ENCODE results near the gene CCDC33.

Gene CCDC33

DNA sequence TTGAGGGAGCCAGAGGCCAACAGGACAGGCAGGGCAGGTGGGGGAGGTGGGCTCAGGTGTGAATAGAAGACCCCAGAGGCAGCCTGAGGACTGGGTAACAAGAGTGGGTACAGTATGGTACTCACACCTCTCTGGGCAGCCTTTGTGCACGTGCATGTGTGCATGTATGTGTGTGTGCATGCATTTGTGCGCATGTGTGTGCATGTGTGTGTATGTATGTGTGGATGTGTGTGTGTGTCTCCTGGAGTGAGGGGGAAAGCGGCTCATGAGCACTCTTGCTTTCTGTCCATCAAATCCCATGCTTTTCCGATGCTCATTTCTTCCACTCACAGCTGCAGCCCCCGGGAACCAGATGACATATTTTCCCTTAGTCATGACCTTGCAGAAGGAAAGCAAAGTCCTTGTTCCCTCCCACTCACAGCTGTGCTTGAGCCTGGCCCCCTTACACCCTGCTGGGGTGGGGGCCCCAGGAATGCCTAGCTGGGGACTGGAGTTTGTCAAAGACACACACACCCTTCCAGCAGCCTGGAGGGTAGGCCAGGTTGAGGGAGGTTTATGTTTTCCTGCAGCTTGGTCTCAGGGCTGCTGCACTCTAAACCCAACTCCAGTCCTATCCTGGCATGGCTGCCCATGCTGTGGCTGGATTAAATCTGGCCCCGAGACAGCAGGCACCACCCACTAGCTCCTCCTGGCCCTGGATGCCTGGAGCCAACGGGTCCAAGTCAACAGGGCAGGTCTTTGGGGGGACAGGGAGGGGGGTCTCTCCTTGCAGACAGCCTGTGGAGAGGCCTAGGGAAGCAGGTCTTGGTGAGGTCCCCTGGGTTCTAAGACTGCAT, 22.5 kb downstream of the CCDC33 start:
- no peak for DNase-seq (ENCODE audit: low read depth in 2 of 3, low spot score in 1 of 3)

GRCh38 chr15:74259292-74259648, 23.1 kb downstream of the CCDC33 start:
- DNase-seq (ENCODE audit: low read depth in 2 of 3, low spot score in 1 of 3): no peak

GRCh38 chr15:74259821-74260607, 23.9 kb downstream of the CCDC33 start:
- DNase-seq (ENCODE audit: low read depth in 2 of 3, low spot score in 1 of 3): no peak

GRCh38 chr15:74261041-74261440, 24.9 kb downstream of the CCDC33 start:
- DNase-seq (ENCODE audit: low read depth in 2 of 3, low spot score in 1 of 3): no peak

GRCh38 chr15:74261685-74262084, 25.6 kb downstream of the CCDC33 start:
- DNase-seq (ENCODE audit: low read depth in 2 of 3, low spot score in 1 of 3): no peak

GRCh38 chr15:74262151-74262550, 26.0 kb downstream of the CCDC33 start:
- DNase-seq (ENCODE audit: low read depth in 2 of 3, low spot score in 1 of 3): no peak

GRCh38 chr15:74262625-74263024, 26.5 kb downstream of the CCDC33 start:
- DNase-seq (ENCODE audit: low read depth in 2 of 3, low spot score in 1 of 3): no peak

- DNase-seq (ENCODE audit: low read depth in 2 of 3, low spot score in 1 of 3): no peak
Observed at GRCh38 chr15:74263466-74263865, 27.3 kb downstream of the CCDC33 start.

- DNase-seq (ENCODE audit: low read depth in 2 of 3, low spot score in 1 of 3): no peak
Observed at GRCh38 chr15:74264081-74264501, 28.0 kb downstream of the CCDC33 start.

DNA sequence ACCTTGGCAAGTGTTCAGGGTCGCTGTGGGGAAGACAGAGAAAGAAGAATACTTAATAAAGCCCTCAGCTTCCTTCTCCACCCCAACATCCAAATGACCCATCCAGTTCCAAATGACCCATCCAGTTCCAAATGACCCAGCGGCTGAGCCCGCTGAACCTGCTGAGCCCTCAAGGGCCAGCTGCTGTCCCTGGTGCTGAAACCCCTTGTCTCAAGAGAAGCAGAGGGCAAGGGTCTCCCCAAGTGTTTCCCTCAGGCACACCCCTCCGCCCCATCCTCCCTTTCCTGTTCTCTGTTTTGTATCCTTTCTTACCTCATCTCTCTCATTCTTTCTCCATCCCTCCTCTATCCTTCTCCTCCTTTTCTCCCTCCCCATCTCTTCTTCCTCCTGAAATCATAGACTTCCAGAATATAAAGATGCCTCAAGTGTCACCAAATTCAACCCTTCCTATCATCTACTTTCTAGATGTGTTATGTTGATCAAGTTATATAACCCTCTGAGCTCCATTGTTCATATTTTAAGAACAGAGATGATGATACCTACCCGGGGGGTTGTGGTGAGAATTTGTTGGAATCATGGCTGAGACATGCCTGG, 29.0 kb downstream of the CCDC33 start:
- peak in 1 of 3 donors; percentile 1 for DNase-seq (ENCODE audit: low read depth in 2 of 3, low spot score in 1 of 3)

DNA sequence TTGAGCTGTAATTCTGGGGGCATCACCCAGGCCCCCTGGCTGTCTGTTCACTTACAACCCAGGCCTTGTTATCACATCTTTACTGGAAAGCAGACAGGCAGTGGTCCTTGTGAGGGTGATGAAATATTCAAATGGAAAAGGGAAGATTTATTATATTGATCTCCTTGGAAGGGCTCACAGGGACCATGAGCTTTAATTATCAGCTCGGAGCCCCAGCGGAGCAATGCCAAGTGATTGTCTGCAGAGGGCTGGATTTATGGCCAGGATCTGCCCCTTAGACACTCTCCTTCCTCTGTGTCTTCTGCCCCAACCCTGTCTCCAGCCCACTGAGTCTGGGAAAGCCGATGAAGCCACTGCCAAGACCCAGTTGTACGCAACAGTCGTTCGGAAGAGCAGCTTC, 31.9 kb downstream of the CCDC33 start:
- DNase-seq (ENCODE audit: low read depth in 2 of 3, low spot score in 1 of 3): no peak

DNA sequence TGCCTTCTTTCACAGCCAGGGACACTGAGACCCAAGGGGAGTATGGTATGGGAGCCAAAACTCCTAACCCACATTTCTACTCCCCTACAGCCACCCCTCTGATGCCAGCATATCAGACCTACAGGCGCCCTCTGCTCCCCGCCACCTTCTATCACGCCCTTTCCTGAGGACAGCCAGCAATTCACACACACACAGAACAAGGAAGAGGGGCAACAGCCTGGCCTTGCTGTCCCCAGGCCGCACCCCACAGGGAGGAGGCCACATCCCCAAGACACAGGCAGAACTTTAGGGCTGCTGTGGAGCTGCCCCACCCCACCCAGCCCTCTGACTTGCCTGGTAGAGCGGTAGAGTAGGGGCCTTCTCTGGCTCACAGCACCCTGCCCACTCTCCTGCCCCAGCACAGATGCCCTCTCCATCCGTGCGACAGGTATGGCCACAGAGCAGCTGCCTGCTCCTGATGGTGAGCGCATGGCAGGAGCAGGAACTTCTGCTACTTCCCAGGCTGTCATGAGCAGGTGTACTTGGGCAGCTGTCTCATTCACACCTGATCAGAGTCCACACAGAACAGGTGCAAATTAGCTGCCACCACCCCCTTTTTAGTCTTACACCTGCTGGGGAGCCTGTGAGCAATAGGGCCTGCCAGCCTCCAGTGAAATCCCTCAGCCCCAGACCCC, 33.4 kb downstream of the CCDC33 start:
- no peak for DNase-seq (ENCODE audit: low read depth in 2 of 3, low spot score in 1 of 3)

- no peak for DNase-seq (ENCODE audit: low read depth in 2 of 3, low spot score in 1 of 3)
Observed at GRCh38 chr15:74270155-74270554, 34.0 kb downstream of the CCDC33 start.

DNA sequence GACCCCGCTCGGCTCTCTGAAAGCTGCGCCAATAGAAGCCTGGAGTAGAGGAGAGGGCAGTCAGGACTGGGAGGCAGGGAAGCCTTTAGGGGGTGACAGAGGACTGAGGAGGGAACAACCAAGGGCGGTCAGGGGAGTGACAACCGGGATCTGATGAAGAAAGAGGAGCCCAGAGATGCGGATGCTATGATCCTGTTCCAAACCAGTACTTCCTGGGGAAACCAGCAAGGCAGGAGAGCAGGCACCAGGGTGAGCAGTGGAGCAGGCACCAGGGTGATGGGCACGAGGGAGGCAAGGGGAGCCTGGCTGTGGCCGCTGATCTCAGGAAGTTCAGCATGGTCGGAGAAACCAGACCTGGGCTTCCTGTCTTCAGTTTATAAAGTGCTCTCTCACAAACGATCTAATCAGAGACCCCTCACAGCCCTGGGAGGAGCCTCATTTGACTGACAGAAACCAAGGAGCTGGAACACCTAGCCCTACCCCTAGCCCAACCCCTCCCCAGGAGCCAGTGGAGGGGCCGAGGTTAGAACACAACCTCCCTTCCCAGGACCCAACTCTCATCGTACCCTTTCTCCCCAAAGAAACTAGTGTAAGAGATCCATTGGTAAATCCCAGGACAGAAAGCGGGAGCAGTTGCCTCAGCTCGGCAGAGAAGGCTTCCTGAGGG, 34.9 kb downstream of the CCDC33 start:
- no peak for DNase-seq (ENCODE audit: low read depth in 2 of 3, low spot score in 1 of 3)

GRCh38 chr15:74272812-74273211, 36.7 kb downstream of the CCDC33 start:
- no peak for DNase-seq (ENCODE audit: low read depth in 2 of 3, low spot score in 1 of 3)

- no peak for DNase-seq (ENCODE audit: low read depth in 2 of 3, low spot score in 1 of 3)
Observed at GRCh38 chr15:74274470-74275038, 38.4 kb downstream of the CCDC33 start.

DNA sequence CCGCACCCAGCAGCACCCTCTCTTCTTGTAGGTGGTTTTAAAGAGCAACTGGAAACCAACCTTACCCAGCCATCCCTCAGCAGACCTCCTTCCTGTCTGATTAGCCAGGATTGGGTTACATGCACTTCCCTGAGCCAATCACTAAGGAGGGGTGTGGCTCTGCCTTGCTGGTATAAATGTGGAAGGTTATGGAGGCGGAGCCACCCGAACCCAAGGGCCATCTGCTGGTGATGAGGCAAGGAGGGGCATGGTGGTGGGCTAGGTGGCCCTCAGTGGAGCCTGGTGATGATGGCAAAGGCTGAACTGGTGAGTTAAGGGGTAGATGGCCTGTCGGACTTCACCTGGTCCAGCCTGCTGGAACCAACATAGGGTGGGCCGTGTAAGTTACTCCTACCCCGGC, 39.8 kb downstream of the CCDC33 start:
- DNase-seq (ENCODE audit: low read depth in 2 of 3, low spot score in 1 of 3): no peak

DNA sequence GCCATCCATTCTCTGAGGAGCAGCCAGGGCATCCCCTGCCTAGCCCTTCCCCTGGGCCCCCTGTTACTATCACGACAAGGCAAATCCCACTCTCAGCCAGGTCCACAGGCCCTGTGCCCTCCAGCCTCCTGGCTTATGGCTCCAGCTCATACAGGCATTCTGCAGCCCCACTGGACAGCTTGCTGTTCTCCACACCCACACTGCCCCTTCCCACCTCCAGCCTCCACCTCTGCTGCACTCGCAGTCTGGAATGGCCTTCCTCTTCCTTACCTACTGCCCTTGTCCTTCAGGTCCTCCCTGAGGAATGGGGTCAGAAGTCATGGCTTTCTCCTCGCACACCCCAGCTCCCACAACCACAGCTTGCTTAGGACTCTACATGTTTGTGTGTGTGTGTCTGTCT, 40.4 kb downstream of the CCDC33 start:
- DNase-seq (ENCODE audit: low read depth in 2 of 3, low spot score in 1 of 3): no peak

- no peak for DNase-seq (ENCODE audit: low read depth in 2 of 3, low spot score in 1 of 3)
Observed at GRCh38 chr15:74277242-74277810, 41.2 kb downstream of the CCDC33 start.

GRCh38 chr15:74278207-74278606, 42.1 kb downstream of the CCDC33 start:
- no peak for DNase-seq (ENCODE audit: low read depth in 2 of 3, low spot score in 1 of 3)
